ENCODE data around the gene ELMO2. TPM values are rescaled to one million over a fixed set of nuclear protein-coding genes. Genes with fewer than 3 reads are reported as not detected.

ELMO2 gene
- total RNA-seq, 4 donors from 2014 or later, result 41.6 to 69.1 (median 53.8) TPM

- WGBS, 2 donors (ENCODE audit: low coverage in 1 of 2), result 52 to 73% methylated on average over 2 to 6 of the region's 6 CpGs
Measured at GRCh38 chr20:46324960-46325703, 81.3 kb downstream of the ELMO2 start.

GRCh38 chr20:46324379-46324778, 82.0 kb downstream of the ELMO2 start:
- ATAC-seq, result no peak
- H3K27me3 ChIP-seq, result peaks cover 96% of the 10 kb centered on the region
- TF ChIP-seq EP300 (IDR thresholded peaks at IDR 0.05) (no peak), POLR2A (IDR thresholded peaks at IDR 0.05) (no peak), CTCF (IDR thresholded peaks at IDR 0.05) (no peak), POLR2AphosphoS5 (IDR thresholded peaks at IDR 0.05) (no peak)
- no peaks in the 10 kb centered on the region for H3K4me1 ChIP-seq
- 40 to 57% methylated on average over 5 to 6 of the region's 7 CpGs for WGBS, 2 donors (ENCODE audit: low coverage in 1 of 2)
- no peaks in the 10 kb centered on the region for H3K9me3 ChIP-seq
- H3K4me3 ChIP-seq, result no peak overlapping the region
- H3K36me3 ChIP-seq, result no peaks in the 10 kb centered on the region
- no peak overlapping the region for H3K27ac ChIP-seq

More at GRCh38 chr20:46324960-46325703, 81.3 kb downstream of the ELMO2 start:
- Histone ChIP-seq H3K4me1 (no peaks in the 10 kb centered on the region), H3K9me3 (no peaks in the 10 kb centered on the region), H3K27ac (no peak overlapping the region), H3K36me3 (no peaks in the 10 kb centered on the region), H3K27me3 (peaks cover 96% of the 10 kb centered on the region), H3K4me3 (no peak overlapping the region)
- TF ChIP-seq CTCF (IDR thresholded peaks at IDR 0.05), result peak in 3 of 4 experiments; percentile 6 to 21 (median 16)
- no peak for TF ChIP-seq POLR2AphosphoS5 (IDR thresholded peaks at IDR 0.05)
- no peak for TF ChIP-seq POLR2A (IDR thresholded peaks at IDR 0.05)
- ATAC-seq, result no peak

GRCh38 chr20:46323557-46323956, 82.9 kb downstream of the ELMO2 start:
- no peaks in the 10 kb centered on the region for H3K9me3 ChIP-seq
- no peaks in the 10 kb centered on the region for H3K4me1 ChIP-seq
- whole genome bisulfite sequencing, 2 donors (ENCODE audit: low coverage in 1 of 2), result 53% methylated on average over 3 of the region's 10 CpGs; no CpG with 5 or more reads in 1 of the 2 donors
- H3K36me3 ChIP-seq, result no peaks in the 10 kb centered on the region
- peaks cover 94% of the 10 kb centered on the region for H3K27me3 ChIP-seq
- TF ChIP-seq CTCF (IDR thresholded peaks at IDR 0.05), result no peak
- TF ChIP-seq POLR2A (IDR thresholded peaks at IDR 0.05), result no peak
- no peak for TF ChIP-seq EP300 (IDR thresholded peaks at IDR 0.05)
- TF ChIP-seq POLR2AphosphoS5 (IDR thresholded peaks at IDR 0.05), result no peak
- H3K27ac ChIP-seq, result no peak overlapping the region
- ATAC-seq, result no peak
- no peak overlapping the region for H3K4me3 ChIP-seq

- Histone ChIP-seq H3K4me1 (no peaks in the 10 kb centered on the region), H3K36me3 (no peaks in the 10 kb centered on the region), H3K27me3 (peaks cover 94% of the 10 kb centered on the region), H3K27ac (no peak overlapping the region), H3K9me3 (no peaks in the 10 kb centered on the region), H3K4me3 (no peak overlapping the region)
- TF ChIP-seq POLR2A (IDR thresholded peaks at IDR 0.05), result no peak
- no peak for TF ChIP-seq EP300 (IDR thresholded peaks at IDR 0.05)
- TF ChIP-seq CTCF (IDR thresholded peaks at IDR 0.05), result no peak
- ATAC-seq, result no peak
- WGBS, 2 donors (ENCODE audit: low coverage in 1 of 2), result 33 to 55% methylated on average over 3 to 5 of the region's 8 CpGs
Measured at GRCh38 chr20:46322641-46323040, 83.8 kb downstream of the ELMO2 start.

GRCh38 chr20:46317685-46318177, 88.7 kb downstream of the ELMO2 start:
- TF ChIP-seq CTCF (IDR thresholded peaks at IDR 0.05) (no peak), POLR2AphosphoS5 (IDR thresholded peaks at IDR 0.05) (no peak), POLR2A (IDR thresholded peaks at IDR 0.05) (no peak), EP300 (IDR thresholded peaks at IDR 0.05) (no peak)
- Histone ChIP-seq H3K4me3 (no peak overlapping the region), H3K27me3 (peaks cover 94% of the 10 kb centered on the region), H3K27ac (no peak overlapping the region), H3K9me3 (no peaks in the 10 kb centered on the region), H3K4me1 (peaks cover 0 to 3% (median under 1%) of the 10 kb centered on the region in 3 donors), H3K36me3 (no peaks in the 10 kb centered on the region)
- no peak for ATAC-seq
- WGBS, 2 donors (ENCODE audit: low coverage in 1 of 2), result no CpG with 5 or more reads among the region's 7 CpGs

Data from gastroesophageal sphincter (tissue), 4 donors.